ENCODE results near the gene POU2F1. TPM values are rescaled to one million over a fixed set of nuclear protein-coding genes. Genes with fewer than 3 reads are reported as not detected.

POU2F1 gene
- total RNA-seq, 1 donor from 2014 or later, result 4.0 TPM

- no peak for DNase-seq (ENCODE audit: low read depth, low spot score)
Observed at GRCh38 chr1:167465743-167466142, 245.1 kb downstream of the POU2F1 start.

DNA sequence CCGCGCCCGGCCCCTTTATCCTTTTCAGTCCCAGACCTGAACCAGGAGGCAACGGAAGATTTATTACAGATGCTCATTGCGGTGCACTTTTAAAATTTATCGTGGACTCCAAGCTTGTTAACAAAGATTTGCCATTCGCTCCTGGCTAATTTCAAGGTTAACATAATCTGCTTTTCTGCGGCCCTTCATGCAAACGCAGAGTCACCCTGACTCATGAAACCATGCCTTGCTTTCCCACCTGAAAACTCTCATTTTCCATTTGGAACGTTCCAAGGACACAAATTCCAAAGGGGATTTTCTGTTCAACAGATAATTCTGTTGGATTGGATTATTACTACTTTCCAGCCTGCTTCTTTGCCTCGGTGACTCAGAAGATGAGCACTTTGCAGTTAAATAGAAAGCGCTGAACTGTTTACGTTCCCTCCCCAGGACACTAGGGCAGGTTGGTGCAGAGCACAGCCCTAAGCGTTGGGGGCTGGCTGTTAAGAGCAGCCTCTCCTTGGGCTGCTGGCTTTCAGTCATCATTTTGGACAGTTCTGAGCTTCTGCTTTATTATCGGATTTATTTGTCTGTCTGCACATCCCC is 246.5 kb downstream of the POU2F1 start:
- no peak for DNase-seq (ENCODE audit: low read depth, low spot score)

- no peak for DNase-seq (ENCODE audit: low read depth, low spot score)
Observed at GRCh38 chr1:167467752-167468151, 247.1 kb downstream of the POU2F1 start.

DNA sequence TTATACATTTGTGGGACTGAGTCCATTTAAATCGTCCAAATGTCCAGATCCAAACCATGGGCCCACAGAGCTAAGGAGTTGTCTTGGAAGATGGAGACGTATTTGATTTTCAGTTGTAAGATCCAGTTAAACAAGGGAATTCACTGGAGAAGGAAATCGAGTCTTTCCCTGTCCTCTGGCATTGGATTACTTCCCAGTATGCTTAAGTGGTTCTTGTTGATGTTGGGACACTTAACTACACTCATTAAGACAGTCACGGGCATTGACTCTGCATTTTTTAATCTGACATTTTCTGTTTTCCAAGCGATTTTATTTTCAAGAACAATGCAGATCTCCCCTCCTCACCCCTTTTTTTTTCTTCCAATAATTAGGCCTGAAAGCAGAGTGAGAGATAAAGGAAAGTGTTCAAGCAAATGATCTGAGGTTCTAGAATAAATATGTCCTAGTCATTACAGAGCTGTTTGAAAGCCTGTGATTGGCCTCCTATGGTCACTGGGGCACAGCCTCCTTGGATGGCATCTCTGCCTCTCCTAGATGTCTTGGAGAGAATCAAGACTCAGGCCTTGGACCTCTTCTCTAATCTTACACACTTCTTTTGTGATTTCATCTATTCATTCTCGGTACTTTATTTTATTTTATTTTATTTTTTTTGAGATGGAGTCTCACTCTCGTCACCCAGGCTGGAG is 248.7 kb downstream of the POU2F1 start:
- no peak for DNase-seq (ENCODE audit: low read depth, low spot score)

DNA sequence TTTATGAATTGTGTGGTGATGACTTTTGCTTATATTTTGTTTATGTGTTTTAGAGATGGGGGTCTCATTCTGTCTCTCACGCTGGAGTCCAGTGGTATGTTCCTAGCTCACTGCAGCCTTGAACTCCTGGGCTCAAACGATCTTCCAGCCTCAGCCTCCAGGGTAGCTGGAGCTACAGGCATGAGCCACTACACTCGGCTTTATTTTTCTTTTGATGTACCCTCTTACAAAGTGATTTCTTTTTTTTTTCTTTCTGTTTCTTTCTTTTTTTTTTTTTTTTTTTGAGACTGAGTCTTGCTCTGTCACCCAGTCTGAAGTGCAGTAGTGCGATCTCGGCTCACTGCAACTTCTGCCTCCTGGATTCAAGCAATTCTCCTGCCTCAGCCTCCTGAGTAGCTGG is 250.9 kb downstream of the POU2F1 start:
- DNase-seq (ENCODE audit: low read depth, low spot score), result no peak

DNA sequence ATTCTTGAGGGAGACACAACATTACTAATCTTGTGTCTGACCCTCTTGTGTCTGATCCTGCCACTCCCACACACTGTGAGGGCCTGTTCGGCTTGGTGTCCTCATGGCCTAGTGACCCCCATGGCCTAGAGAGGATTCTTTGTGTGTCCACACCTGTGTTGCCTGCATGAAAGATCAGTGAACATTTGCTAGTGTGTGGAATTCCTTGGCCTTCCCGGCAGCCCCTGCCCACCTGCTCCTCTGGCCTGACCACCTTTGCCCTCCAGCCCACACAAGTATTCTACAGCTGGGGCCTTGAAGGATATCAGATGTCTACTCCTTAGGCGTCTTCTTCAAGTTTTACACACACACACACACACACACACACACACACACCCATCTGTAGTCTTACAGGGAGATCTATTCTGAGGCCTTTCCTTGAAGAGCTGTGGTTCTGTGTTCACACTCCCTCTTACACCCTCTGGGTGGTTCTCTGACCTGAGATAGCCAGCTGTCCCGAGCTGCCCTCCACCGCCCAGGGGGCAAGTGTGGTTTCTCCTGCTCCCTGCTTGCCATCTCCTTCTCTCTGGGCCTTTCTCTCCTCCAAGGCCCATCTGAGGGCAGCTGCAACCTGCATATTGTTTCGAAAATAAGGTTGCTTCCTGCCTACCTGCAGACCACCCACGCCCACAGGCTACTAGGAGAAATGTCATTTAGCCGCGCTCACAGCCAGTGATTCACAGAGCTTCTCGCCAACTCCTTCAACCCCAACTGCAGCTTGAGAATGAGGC is 252.3 kb downstream of the POU2F1 start:
- no peak for DNase-seq (ENCODE audit: low read depth, low spot score)

DNA sequence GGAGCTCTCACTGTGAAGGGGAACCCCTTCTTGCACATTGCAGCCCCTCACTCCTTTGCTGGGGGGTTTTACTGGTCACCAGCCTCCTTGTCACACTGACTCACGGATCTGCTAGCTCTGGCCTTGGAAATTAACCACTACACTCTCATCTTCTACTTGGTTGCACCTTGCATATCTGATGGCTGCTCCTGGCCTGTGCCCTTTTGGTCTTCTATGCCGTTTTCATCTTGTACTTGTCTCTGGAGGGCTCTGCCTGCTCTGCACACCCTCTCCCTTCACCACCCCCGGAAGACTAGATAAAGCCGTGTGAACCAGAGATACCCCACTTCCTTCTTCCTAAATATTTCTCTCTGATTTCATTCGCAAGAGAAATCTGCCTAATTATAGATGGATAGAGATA is 253.1 kb downstream of the POU2F1 start:
- no peak for DNase-seq (ENCODE audit: low read depth, low spot score)

DNA sequence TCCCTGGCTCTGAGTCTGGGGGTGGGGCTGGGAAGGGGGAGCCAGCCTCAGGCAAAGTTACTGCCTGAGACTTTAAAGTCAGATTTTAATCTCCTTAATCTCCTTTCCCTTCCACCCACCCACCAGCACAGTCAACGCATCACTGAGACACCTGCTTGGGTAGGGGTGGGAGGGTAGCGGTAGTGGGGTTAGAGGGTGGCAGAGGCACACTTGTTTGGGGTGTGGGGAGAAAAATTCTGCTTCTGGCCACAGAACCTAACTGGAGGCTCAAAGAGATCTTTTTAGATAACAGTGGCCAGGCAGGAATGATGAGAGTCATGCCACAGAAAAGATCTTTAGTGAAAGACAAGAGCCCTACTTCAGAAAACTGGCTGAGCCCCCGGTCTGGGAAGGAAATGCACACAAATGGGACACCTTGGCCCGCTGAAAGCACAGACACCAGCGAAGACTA is 253.5 kb downstream of the POU2F1 start:
- no peak for DNase-seq (ENCODE audit: low read depth, low spot score)

DNA sequence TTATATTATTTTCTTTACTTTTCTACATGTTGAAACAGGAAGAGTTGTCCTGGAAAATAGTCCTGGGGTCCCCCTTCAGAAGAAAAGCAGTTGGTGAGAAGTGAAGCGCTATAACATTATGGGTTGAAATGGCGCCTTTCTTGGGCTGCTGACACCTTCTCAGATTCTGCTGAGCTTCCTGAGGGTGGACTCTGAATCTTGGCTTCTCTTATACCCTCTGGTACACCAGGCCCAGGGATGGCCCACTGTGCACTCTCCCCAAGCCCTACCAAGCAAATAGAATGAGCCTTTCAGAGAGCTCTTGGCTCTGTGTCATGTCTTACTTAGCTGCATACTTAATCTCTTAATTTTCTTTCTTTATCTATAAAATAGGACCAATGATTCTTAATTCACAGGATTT is 255.4 kb downstream of the POU2F1 start:
- DNase-seq (ENCODE audit: low read depth, low spot score), result no peak

Other genes starting within 250 kb of the POU2F1 start
- gene ILDR2, start 245.3 kb upstream of the POU2F1 start, total RNA-seq, result not detected in 2 replicates
- not detected in 2 replicates for gene MAEL, start 231.6 kb upstream of the POU2F1 start, total RNA-seq
- gene GPA33, start 130.5 kb upstream of the POU2F1 start, total RNA-seq, result not detected in 2 replicates
- not detected in 2 replicates for gene STYXL2, start 126.8 kb upstream of the POU2F1 start, total RNA-seq